Lower leg skin (tissue), 3 donors: ENCODE data around the gene HECTD4.

ENCODE experiments used
- CTCF ChIP-seq, 3 donors: fragments of 450-650 bp; IDR thresholded peaks; one replicate each; pipeline ENCODE4 v1.5.1; 2016; ENCODE audit warnings: antibody characterized with exemption in 3 of 3, mild to moderate bottlenecking in 3 of 3, moderate library complexity in 2 of 3
- POLR2A ChIP-seq, 2 donors: fragments of 450-650 bp; IDR thresholded peaks; one replicate each; pipeline ENCODE4 v1.6.1; 2016 to 2017; ENCODE audit warnings: antibody characterized with exemption in 2 of 2, mild to moderate bottlenecking in 1 of 2, moderate library complexity in 1 of 2

GRCh38 chr12:112148031-112148513 lies 234.2 kb downstream of the HECTD4 start:
- TF ChIP-seq CTCF (IDR thresholded peaks at IDR 0.05) (no peak), POLR2A (IDR thresholded peaks at IDR 0.05) (no peak)
